GM18907 (cell line): Measurements from ENCODE around the gene GRIN1.

Source experiments
- ATAC-seq: cut with Tn5 transposase; IDR thresholded peaks from one replicate; pipeline ENCODE4 v1.9.1; 2021; ENCODE audit warnings: mild to moderate bottlenecking, moderate library complexity; ENCODE audit not compliant: unreplicated experiment

GRIN1 gene

GRCh38 chr9:137161558-137162486 lies 22.9 kb downstream of the GRIN1 start:
- no peak for ATAC-seq

- no peak for ATAC-seq
Observed at GRCh38 chr9:137162505-137163364, 23.8 kb downstream of the GRIN1 start.

GRCh38 chr9:137163365-137163715 lies 24.4 kb downstream of the GRIN1 start:
- ATAC-seq, result no peak

- ATAC-seq, result no peak
Observed at GRCh38 chr9:137163805-137164204, 24.9 kb downstream of the GRIN1 start.

- no peak for ATAC-seq
Observed at GRCh38 chr9:137164370-137165249, 25.7 kb downstream of the GRIN1 start.

GRCh38 chr9:137165250-137165836 lies 26.4 kb downstream of the GRIN1 start:
- ATAC-seq, result no peak

- no peak for ATAC-seq
Observed at GRCh38 chr9:137166380-137167229, 27.7 kb downstream of the GRIN1 start.

- ATAC-seq, result no peak
Observed at GRCh38 chr9:137167277-137167746, 28.4 kb downstream of the GRIN1 start.

- no peak for ATAC-seq
Observed at GRCh38 chr9:137167747-137168572, 29.0 kb downstream of the GRIN1 start.

GRCh38 chr9:137168573-137168903 lies 29.6 kb downstream of the GRIN1 start:
- no peak for ATAC-seq

- ATAC-seq, result no peak
Observed at GRCh38 chr9:137168904-137169856, 30.2 kb downstream of the GRIN1 start.

GRCh38 chr9:137169896-137170358 lies 31.0 kb downstream of the GRIN1 start, which contains the start of gene LRRC26:
Gene LRRC26, minus strand, starts transcription at chr9:137170051. Its CDS starts 108 bp downstream, at chr9:137169943.
- no peak for ATAC-seq

- ATAC-seq, result no peak
Observed at GRCh38 chr9:137170486-137171148, 31.7 kb downstream of the GRIN1 start.

GRCh38 chr9:137171149-137171900 lies 32.4 kb downstream of the GRIN1 start:
- no peak for ATAC-seq

- ATAC-seq, result no peak
Observed at GRCh38 chr9:137172901-137173795, 34.2 kb downstream of the GRIN1 start.
